HepG2 (cell line): ENCODE measurements around the gene TLR9. TPM values are rescaled to one million over a fixed set of nuclear protein-coding genes. Genes with fewer than 3 reads are reported as not detected.

Experiments used
- ETV5 ChIP-seq: IDR thresholded peaks from 2 replicates; pipeline ENCODE4 v1.6.1; 2018; ENCODE audit warnings: missing biosample characterization, missing genetic modification reagents, inconsistent platforms, borderline replicate concordance
- MYNN ChIP-seq: sonication (generic); formaldehyde crosslinking; IDR thresholded peaks from 2 replicates; pipeline ENCODE4 v1.4.0; 2020; ENCODE audit warnings: mild to moderate bottlenecking, low read depth, missing genetic modification reagents
- SNAPC4 ChIP-seq: sonication (generic); formaldehyde crosslinking; IDR thresholded peaks from 2 replicates; pipeline ENCODE4 v1.4.0; 2020; ENCODE audit warnings: mild to moderate bottlenecking, missing genetic modification reagents
- TARDBP ChIP-seq: sonication (generic); formaldehyde crosslinking; IDR thresholded peaks from 2 replicates; pipeline ENCODE4 v1.8.0; 2022; ENCODE audit warnings: mild to moderate bottlenecking, missing genetic modification reagents
- TEAD3 ChIP-seq: optimal IDR thresholded peaks from 2 replicates; pipeline ENCODE3; 2016; ENCODE audit warnings: borderline replicate concordance
- USF2 ChIP-seq, 2 experiments: sonication (generic) in 1 of 2; formaldehyde crosslinking in 1 of 2; IDR thresholded peaks; 2 replicates each; pipeline versions ENCODE4 v1.5.1 to v1.6.1; 2011 to 2020; ENCODE audit warnings: borderline replicate concordance in 1 of 2, low read depth in 1 of 2, low read length in 1 of 2, mild to moderate bottlenecking in 1 of 2, missing genetic modification reagents in 1 of 2, moderate library complexity in 1 of 2
- ZEB1 ChIP-seq: IDR thresholded peaks from 2 replicates; pipeline ENCODE4 v1.6.1; 2012; ENCODE audit warnings: mild to moderate bottlenecking, low read depth, inconsistent platforms; ENCODE audit not compliant: insufficient replicate concordance
- ZFP36 ChIP-seq: fragments of 150-350 bp; IDR thresholded peaks from 2 replicates; pipeline ENCODE4 v1.6.1; 2018; ENCODE audit warnings: borderline replicate concordance, low read length, low read depth; ENCODE audit not compliant: partially characterized antibody
- polyA plus RNA-seq, 8 experiments: library from polyadenylated mRNA; depleted of rRNA in 3 of 8; stranded (reverse) in 7 of 8; unstranded in 1 of 8; fragments of >200 nt; fragmentation: Illumina TruSeq in 4 of 8; extraction: Trizol in 4 of 8; gene quantifications; 2 replicates each; pipeline versions ENCODE4 v1.2.1 to v1.2.3, GENCODE V29; 2011 to 2016; ENCODE audit warnings: low read depth in 4 of 8, missing spikeins in 1 of 8, mixed read lengths in 1 of 8; ENCODE audit not compliant: insufficient read depth in 1 of 8
- total RNA-seq, 5 experiments: library from RNA; depleted of rRNA; stranded (reverse); fragments of >200 nt; fragmentation: Illumina TruSeq; extraction: Trizol; gene quantifications; 2 replicates each; pipeline ENCODE4 v1.2.3, GENCODE V29; 2016; ENCODE audit warnings: low read depth in 1 of 5
- TF ChIP-seq, protein P1 (sequence below): sonication (generic); formaldehyde crosslinking; IDR thresholded peaks from 2 replicates; pipeline ENCODE4 v1.5.1; 2020; ENCODE audit warnings: mild to moderate bottlenecking, missing genetic modification reagents, moderate library complexity
- TF ChIP-seq, protein P2 (sequence below): fragments of 450-650 bp; IDR thresholded peaks from 2 replicates; pipeline ENCODE4 v1.6.1; 2017; ENCODE audit warnings: mild to moderate bottlenecking
- TF ChIP-seq, protein P3 (sequence below): sonication (generic); formaldehyde crosslinking; IDR thresholded peaks from 2 replicates; pipeline ENCODE4 v1.5.0; 2020; ENCODE audit warnings: missing genetic modification reagents

TLR9 gene
- total and polyA plus RNA-seq, 2 of the 13 experiments (the other 11 are each of a cell fraction or from before 2014, with no cell fraction given): not detected

DNA sequence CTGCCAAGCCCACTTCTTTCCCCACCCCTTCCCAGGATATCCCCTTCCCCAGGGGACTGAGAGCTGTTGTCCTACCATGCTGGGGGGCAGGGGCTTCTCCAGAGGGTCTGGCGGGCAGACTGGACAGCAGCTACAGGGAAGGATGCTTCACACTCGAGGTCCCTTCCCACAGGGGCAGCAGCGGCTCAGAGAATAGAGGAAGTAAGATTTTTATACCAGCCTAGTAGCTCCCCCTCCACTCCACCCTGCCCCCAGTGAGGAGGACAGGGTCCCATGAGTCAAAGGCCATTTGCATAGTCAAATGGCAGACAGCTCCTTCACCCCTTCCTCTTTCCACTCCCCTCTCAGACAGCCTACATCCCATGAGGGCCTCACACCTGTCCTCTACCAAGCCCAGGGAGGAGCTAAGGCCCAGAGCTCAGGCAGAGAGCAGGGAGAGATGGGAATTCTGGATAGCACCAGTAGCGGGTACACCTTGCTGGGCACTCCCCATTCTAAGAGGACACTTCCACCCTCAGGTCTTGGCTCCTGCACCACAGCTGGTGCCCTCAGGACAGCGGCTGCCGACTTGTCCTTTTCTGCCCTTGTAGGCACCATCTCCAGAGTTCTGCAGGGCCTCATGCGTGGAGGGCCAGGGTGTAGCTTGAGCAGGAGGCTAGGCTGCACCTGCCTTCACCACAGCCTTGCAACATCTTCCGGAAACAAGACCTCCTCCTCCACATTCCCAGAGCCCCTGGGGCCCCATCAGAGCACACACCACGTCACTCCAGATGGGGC, at the start of gene TLR9 (continued):
- no peak for TF ChIP-seq USF2 (IDR thresholded peaks at IDR 0.05; ENCODE audit: low read depth, low read length)
- no peak for TF ChIP-seq USF2 (CRISPR knock-in tag; IDR thresholded peaks at IDR 0.05; ENCODE audit: borderline replicate concordance)
- no peak for TF ChIP-seq TARDBP
- TF ChIP-seq SNAPC4 (CRISPR knock-in tag): no peak
- no peak for TF ChIP-seq MYNN (CRISPR knock-in tag)
- TF ChIP-seq, protein P1, sequence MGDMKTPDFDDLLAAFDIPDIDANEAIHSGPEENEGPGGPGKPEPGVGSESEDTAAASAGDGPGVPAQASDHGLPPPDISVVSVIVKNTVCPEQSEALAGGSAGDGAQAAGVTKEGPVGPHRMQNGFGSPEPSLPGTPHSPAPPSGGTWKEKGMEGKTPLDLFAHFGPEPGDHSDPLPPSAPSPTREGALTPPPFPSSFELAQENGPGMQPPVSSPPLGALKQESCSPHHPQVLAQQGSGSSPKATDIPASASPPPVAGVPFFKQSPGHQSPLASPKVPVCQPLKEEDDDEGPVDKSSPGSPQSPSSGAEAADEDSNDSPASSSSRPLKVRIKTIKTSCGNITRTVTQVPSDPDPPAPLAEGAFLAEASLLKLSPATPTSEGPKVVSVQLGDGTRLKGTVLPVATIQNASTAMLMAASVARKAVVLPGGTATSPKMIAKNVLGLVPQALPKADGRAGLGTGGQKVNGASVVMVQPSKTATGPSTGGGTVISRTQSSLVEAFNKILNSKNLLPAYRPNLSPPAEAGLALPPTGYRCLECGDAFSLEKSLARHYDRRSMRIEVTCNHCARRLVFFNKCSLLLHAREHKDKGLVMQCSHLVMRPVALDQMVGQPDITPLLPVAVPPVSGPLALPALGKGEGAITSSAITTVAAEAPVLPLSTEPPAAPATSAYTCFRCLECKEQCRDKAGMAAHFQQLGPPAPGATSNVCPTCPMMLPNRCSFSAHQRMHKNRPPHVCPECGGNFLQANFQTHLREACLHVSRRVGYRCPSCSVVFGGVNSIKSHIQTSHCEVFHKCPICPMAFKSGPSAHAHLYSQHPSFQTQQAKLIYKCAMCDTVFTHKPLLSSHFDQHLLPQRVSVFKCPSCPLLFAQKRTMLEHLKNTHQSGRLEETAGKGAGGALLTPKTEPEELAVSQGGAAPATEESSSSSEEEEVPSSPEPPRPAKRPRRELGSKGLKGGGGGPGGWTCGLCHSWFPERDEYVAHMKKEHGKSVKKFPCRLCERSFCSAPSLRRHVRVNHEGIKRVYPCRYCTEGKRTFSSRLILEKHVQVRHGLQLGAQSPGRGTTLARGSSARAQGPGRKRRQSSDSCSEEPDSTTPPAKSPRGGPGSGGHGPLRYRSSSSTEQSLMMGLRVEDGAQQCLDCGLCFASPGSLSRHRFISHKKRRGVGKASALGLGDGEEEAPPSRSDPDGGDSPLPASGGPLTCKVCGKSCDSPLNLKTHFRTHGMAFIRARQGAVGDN (CRISPR knock-in tag): peak; percentile 39; the same call in 1 of the 2 replicates
- no peak for TF ChIP-seq ZFP36
- TF ChIP-seq, protein P2, sequence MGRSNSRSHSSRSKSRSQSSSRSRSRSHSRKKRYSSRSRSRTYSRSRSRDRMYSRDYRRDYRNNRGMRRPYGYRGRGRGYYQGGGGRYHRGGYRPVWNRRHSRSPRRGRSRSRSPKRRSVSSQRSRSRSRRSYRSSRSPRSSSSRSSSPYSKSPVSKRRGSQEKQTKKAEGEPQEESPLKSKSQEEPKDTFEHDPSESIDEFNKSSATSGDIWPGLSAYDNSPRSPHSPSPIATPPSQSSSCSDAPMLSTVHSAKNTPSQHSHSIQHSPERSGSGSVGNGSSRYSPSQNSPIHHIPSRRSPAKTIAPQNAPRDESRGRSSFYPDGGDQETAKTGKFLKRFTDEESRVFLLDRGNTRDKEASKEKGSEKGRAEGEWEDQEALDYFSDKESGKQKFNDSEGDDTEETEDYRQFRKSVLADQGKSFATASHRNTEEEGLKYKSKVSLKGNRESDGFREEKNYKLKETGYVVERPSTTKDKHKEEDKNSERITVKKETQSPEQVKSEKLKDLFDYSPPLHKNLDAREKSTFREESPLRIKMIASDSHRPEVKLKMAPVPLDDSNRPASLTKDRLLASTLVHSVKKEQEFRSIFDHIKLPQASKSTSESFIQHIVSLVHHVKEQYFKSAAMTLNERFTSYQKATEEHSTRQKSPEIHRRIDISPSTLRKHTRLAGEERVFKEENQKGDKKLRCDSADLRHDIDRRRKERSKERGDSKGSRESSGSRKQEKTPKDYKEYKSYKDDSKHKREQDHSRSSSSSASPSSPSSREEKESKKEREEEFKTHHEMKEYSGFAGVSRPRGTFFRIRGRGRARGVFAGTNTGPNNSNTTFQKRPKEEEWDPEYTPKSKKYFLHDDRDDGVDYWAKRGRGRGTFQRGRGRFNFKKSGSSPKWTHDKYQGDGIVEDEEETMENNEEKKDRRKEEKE: no peak
- peak; percentile 69 for TF ChIP-seq TEAD3 (CRISPR knock-in tag)
- TF ChIP-seq, protein P3, sequence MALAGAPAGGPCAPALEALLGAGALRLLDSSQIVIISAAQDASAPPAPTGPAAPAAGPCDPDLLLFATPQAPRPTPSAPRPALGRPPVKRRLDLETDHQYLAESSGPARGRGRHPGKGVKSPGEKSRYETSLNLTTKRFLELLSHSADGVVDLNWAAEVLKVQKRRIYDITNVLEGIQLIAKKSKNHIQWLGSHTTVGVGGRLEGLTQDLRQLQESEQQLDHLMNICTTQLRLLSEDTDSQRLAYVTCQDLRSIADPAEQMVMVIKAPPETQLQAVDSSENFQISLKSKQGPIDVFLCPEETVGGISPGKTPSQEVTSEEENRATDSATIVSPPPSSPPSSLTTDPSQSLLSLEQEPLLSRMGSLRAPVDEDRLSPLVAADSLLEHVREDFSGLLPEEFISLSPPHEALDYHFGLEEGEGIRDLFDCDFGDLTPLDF (CRISPR knock-in tag): no peak
- TF ChIP-seq ETV5 (CRISPR knock-in tag): peak; percentile 73
- TF ChIP-seq ZEB1: peak; percentile 43
